Activated CD8-positive, alpha-beta T cell treated with anti-CD3 and anti-CD28 coated beads for 36 hours (primary cell): ENCODE data around the gene E2F1. TPM values are rescaled to one million over a fixed set of nuclear protein-coding genes. Genes with fewer than 3 reads are reported as not detected.

ENCODE experiments used
- ATAC-seq: fragments of 200-7000 bp; cut with Tn5 transposase; one replicate; pipeline ENCODE4 v1.10.0; 2021; ENCODE audit warnings: mild to moderate bottlenecking, moderate library complexity
- CTCF ChIA-PET: fragments of 350-600 bp; sonication (Branson Sonifier 250); formaldehyde crosslinking; loops from one replicate; lab custom pipeline; 2021; ENCODE audit warnings: antibody characterized with exemption; lab: Charles Lee
- POLR2A ChIA-PET: fragments of 350-600 bp; sonication (Branson Sonifier 250); formaldehyde crosslinking; loops from one replicate; lab custom pipeline; 2021; ENCODE audit warnings: antibody characterized with exemption; lab: Charles Lee
- DNase-seq: peaks from one replicate; pipeline ENCODE4 v3.0.0-alpha.2; 2020
- H3K27ac Mint-ChIP-seq: one replicate; pipeline ENCODE4 v1.8.0; 2021; ENCODE audit warnings: mild to moderate bottlenecking, mixed read lengths
- H3K27me3 Mint-ChIP-seq: one replicate; pipeline ENCODE4 v1.8.0; 2021; ENCODE audit warnings: mixed read lengths
- H3K36me3 Mint-ChIP-seq: one replicate; pipeline ENCODE4 v1.8.0; 2021; ENCODE audit warnings: low read depth, mixed read lengths
- H3K4me1 Mint-ChIP-seq: one replicate; pipeline ENCODE4 v1.8.0; 2021; ENCODE audit warnings: low read depth, mixed read lengths
- H3K4me3 Mint-ChIP-seq: one replicate; pipeline ENCODE4 v1.8.0; 2021; ENCODE audit warnings: mild to moderate bottlenecking, moderate library complexity, mixed read lengths
- H3K9me3 Mint-ChIP-seq: one replicate; pipeline ENCODE4 v1.8.0; 2021; ENCODE audit warnings: mixed read lengths
- intact Hi-C: fragments of 100-400 bp; cut with micrococcal nuclease; formaldehyde crosslinking; loops from one replicate; pipeline ENCODE4 v1.10.0; 2022
- total RNA-seq, 2 experiments: library from RNA; stranded (reverse); gene quantifications; one replicate each; pipeline ENCODE4 v1.2.3, GENCODE V29; 2021
- TF ChIP-seq, protein P1 (sequence below): fragments of 200-600 bp; IDR thresholded peaks from one replicate; pipeline ENCODE4 v1.8.0; 2022; ENCODE audit warnings: antibody characterized with exemption, mild to moderate bottlenecking

The E2F1 gene
- total RNA-seq, 2 experiments from 2014 or later, result 71.2 to 72.0 TPM

- ChIA-PET POLR2A (interaction anchor here (0.6 to 12.5 kb wide), 5 partner anchors 12 to 1557 kb away, joined by 3 to 262 read pairs (median 5); partner anchors contain the start of genes ACTL10, C20orf144, NECAB3 and ZNF341), CTCF (interaction anchor here (0.8 to 7.6 kb wide), 4 partner anchors 10 to 27 kb away, joined by 3 to 71 read pairs (median 4); partner anchors contain the start of gene ACTL10)
- TF ChIP-seq, protein P1, sequence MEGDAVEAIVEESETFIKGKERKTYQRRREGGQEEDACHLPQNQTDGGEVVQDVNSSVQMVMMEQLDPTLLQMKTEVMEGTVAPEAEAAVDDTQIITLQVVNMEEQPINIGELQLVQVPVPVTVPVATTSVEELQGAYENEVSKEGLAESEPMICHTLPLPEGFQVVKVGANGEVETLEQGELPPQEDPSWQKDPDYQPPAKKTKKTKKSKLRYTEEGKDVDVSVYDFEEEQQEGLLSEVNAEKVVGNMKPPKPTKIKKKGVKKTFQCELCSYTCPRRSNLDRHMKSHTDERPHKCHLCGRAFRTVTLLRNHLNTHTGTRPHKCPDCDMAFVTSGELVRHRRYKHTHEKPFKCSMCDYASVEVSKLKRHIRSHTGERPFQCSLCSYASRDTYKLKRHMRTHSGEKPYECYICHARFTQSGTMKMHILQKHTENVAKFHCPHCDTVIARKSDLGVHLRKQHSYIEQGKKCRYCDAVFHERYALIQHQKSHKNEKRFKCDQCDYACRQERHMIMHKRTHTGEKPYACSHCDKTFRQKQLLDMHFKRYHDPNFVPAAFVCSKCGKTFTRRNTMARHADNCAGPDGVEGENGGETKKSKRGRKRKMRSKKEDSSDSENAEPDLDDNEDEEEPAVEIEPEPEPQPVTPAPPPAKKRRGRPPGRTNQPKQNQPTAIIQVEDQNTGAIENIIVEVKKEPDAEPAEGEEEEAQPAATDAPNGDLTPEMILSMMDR, result no peak
- no peak overlapping the region for H3K4me3 Mint-ChIP-seq
- peaks cover 73% of the 10 kb centered on the region for H3K36me3 Mint-ChIP-seq
- intact Hi-C loops, result no loop called here
- H3K27ac Mint-ChIP-seq, result peak overlapping the region; percentile 8
- ATAC-seq, result no peak
- H3K27me3 Mint-ChIP-seq, result no peaks in the 10 kb centered on the region
- H3K4me1 Mint-ChIP-seq, result peaks cover 70% of the 10 kb centered on the region
- DNase-seq, result no peak
- H3K9me3 Mint-ChIP-seq, result no peaks in the 10 kb centered on the region
Measured at GRCh38 chr20:33680686-33681085, 5.5 kb downstream of the E2F1 start.

GRCh38 chr20:33679758-33680485 is 6.3 kb downstream of the E2F1 start:
- H3K4me3 Mint-ChIP-seq, result no peak overlapping the region
- intact Hi-C loops, result no loop called here
- POLR2A ChIA-PET, result interaction anchor here (0.9 to 12.5 kb wide), 6 partner anchors 9 to 52 kb away, joined by 3 to 262 read pairs (median 4); partner anchors contain the start of genes ACTL10, C20orf144, NECAB3 and ZNF341
- no peaks in the 10 kb centered on the region for H3K27me3 Mint-ChIP-seq
- DNase-seq (peak; percentile 73), ATAC-seq (peak; percentile 57)
- peak overlapping the region; percentile 59 for H3K27ac Mint-ChIP-seq
- peaks cover 66% of the 10 kb centered on the region for H3K36me3 Mint-ChIP-seq
- H3K4me1 Mint-ChIP-seq, result peaks cover 68% of the 10 kb centered on the region
- TF ChIP-seq, protein P1, result no peak
- CTCF ChIA-PET, result interaction anchor here (1.2 to 7.6 kb wide), 4 partner anchors 10 to 52 kb away, joined by 3 to 71 read pairs (median 4); partner anchors contain the start of genes ACTL10 and ZNF341
- no peaks in the 10 kb centered on the region for H3K9me3 Mint-ChIP-seq

GRCh38 chr20:33677991-33678702 is 8.0 kb downstream of the E2F1 start:
- H3K36me3 Mint-ChIP-seq, result peaks cover 58% of the 10 kb centered on the region
- DNase-seq (no peak), ATAC-seq (no peak)
- intact Hi-C loops, result no loop called here
- ChIA-PET POLR2A (interaction anchor here (0.8 to 12.5 kb wide), 4 partner anchors 9 to 133 kb away, joined by 3 to 262 read pairs (median 7); partner anchors contain the start of genes ACTL10, C20orf144, CHMP4B and NECAB3), CTCF (interaction anchor here (0.9 to 7.6 kb wide), 2 partner anchors 8 to 10 kb away, joined by 3 to 71 read pairs; partner anchors contain the start of genes ACTL10 and E2F1)
- TF ChIP-seq, protein P1, result no peak
- no peaks in the 10 kb centered on the region for H3K9me3 Mint-ChIP-seq
- H3K27ac Mint-ChIP-seq, result peak overlapping the region; percentile 44
- no peak overlapping the region for H3K4me3 Mint-ChIP-seq
- H3K27me3 Mint-ChIP-seq, result no peaks in the 10 kb centered on the region
- H3K4me1 Mint-ChIP-seq, result peaks cover 67% of the 10 kb centered on the region

DNA sequence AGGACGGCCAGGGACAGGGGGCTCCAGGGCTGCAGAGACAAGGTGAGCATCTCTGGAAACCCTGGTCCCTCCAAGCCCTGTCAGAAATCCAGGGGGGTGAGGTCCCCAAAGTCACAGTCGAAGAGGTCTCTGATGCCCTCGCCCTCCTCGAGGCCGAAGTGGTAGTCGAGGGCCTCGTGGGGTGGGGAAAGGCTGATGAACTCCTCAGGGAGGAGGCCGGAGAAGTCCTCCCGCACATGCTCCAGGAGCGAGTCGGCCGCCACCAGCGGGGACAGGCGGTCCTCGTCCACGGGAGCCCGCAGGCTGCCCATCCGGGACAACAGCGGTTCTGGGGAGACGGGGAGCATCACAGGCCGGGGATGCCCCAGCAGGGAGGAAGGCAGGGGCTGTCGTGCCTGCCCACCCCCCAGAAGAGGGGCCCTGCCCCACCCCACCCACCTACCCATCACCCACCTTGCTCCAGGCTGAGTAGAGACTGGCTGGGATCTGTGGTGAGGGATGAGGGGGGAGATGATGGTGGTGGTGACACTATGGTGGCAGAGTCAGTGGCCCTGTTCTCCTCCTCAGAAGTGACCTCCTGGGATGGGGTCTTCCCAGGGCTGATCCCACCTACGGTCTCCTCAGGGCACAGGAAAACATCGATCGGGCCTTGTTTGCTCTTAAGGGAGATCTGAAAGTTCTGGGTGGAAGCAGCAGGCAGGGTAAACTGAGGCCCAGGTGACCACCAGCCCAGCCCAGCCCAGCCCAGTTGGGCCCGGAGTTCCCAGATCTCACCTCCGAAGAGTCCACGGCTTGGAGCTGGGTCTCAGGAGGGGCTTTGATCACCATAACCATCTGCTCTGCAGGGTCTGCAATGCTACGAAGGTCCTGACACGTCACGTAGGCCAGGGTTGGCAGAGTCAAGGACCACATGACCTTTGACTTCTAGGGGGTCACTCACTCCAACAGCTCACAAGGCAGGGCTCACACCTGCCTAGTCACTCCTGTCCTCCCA is 9.2 kb downstream of the E2F1 start:
- ChIA-PET POLR2A (interaction anchor here (0.7 to 15.4 kb wide), 6 partner anchors 3 to 134 kb away, joined by 3 to 262 read pairs (median 3); partner anchors contain the start of genes ACTL10, C20orf144, CHMP4B and NECAB3), CTCF (interaction anchor here (7.6 kb wide), 1 partner anchor 9 kb away, joined by 71 read pairs; the partner anchor contains the start of gene ACTL10)
- ATAC-seq (no peak), DNase-seq (no peak)
- H3K9me3 Mint-ChIP-seq, result no peaks in the 10 kb centered on the region
- H3K4me1 Mint-ChIP-seq, result peaks cover 56% of the 10 kb centered on the region
- no peak overlapping the region for H3K4me3 Mint-ChIP-seq
- H3K27me3 Mint-ChIP-seq, result no peaks in the 10 kb centered on the region
- intact Hi-C loops, result no loop called here
- H3K36me3 Mint-ChIP-seq, result peaks cover 50% of the 10 kb centered on the region
- H3K27ac Mint-ChIP-seq, result no peak overlapping the region
- TF ChIP-seq, protein P1, result no peak
